RWPE2 (cell line): Measurements from ENCODE around the gene CXCL3.
"Not testable (repeated sequence)": the region's sequence is repeated elsewhere in the genome, so short reads cannot be mapped to it uniquely, and the experiment has no call there.

Source experiments
- ATAC-seq: fragments of 200-7000 bp; cut with Tn5 transposase; 3 replicates; pipeline ENCODE4 v1.9.1; 2021; ENCODE audit warnings: low read depth
- DNase-seq: peaks from one replicate; pipeline ENCODE4 v3.0.0-alpha.2; 2020; ENCODE audit warnings: low spot score
- H3K27ac ChIP-seq: fragments of 450-650 bp; 2 replicates; pipeline ENCODE4 v1.5.1; 2017; ENCODE audit warnings: mild to moderate bottlenecking; ENCODE audit not compliant: poor library complexity, severe bottlenecking
- H3K27me3 ChIP-seq: fragments of 250-450 bp; sonication (Bioruptor Pico); 2 replicates; pipeline ENCODE4 v1.5.1; 2021; ENCODE audit warnings: mild to moderate bottlenecking, moderate library complexity; ENCODE audit not compliant: insufficient read depth, poor library complexity, severe bottlenecking
- H3K36me3 ChIP-seq: fragments of 250-450 bp; sonication (Bioruptor Pico); 2 replicates; pipeline ENCODE4 v1.5.1; 2020; ENCODE audit warnings: low read depth, mild to moderate bottlenecking, moderate library complexity
- H3K4me1 ChIP-seq: fragments of 250-450 bp; sonication (Bioruptor Pico); 2 replicates; pipeline ENCODE4 v1.5.1; 2021; ENCODE audit warnings: mild to moderate bottlenecking, moderate library complexity; ENCODE audit not compliant: insufficient read depth, poor library complexity, severe bottlenecking
- H3K4me3 ChIP-seq: fragments of 250-450 bp; sonication (Bioruptor Pico); 2 replicates; pipeline ENCODE4 v1.5.1; 2021; ENCODE audit warnings: mild to moderate bottlenecking, moderate library complexity; ENCODE audit not compliant: severe bottlenecking
- H3K9me3 ChIP-seq: fragments of 250-450 bp; sonication (Bioruptor Pico); 2 replicates; pipeline ENCODE4 v1.5.1; 2021; ENCODE audit warnings: mild to moderate bottlenecking, moderate library complexity; ENCODE audit not compliant: severe bottlenecking
- TF ChIP-seq, protein P1 (sequence below): fragments of 450-650 bp; IDR thresholded peaks from one replicate; pipeline ENCODE4 v1.5.1; 2017; ENCODE audit warnings: mild to moderate bottlenecking, moderate library complexity; ENCODE audit not compliant: poor library complexity, severe bottlenecking

The CXCL3 gene

DNA sequence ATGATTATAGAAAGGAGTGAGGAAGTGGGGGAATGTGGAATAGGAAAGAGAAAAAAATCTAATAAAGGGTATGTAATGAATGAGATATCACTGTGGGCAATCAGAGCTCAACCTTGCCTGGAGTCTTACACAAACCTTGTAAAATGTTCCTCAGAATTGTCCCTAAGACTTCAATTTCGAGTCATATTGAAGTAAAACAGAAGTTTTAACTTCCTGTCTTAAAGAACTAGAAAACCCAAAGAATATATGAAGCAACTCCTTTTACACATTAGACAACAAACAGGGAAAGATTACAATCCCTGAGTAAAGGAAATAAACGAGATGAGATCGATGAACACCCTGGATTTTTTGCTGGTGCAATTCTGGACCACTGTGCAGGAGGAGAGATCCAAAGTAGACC is 42.5 kb upstream of the CXCL3 start:
- H3K36me3 ChIP-seq: no peaks in the 10 kb centered on the region
- H3K4me3 ChIP-seq: no peak overlapping the region
- no peaks in the 10 kb centered on the region for H3K4me1 ChIP-seq
- TF ChIP-seq, protein P1, sequence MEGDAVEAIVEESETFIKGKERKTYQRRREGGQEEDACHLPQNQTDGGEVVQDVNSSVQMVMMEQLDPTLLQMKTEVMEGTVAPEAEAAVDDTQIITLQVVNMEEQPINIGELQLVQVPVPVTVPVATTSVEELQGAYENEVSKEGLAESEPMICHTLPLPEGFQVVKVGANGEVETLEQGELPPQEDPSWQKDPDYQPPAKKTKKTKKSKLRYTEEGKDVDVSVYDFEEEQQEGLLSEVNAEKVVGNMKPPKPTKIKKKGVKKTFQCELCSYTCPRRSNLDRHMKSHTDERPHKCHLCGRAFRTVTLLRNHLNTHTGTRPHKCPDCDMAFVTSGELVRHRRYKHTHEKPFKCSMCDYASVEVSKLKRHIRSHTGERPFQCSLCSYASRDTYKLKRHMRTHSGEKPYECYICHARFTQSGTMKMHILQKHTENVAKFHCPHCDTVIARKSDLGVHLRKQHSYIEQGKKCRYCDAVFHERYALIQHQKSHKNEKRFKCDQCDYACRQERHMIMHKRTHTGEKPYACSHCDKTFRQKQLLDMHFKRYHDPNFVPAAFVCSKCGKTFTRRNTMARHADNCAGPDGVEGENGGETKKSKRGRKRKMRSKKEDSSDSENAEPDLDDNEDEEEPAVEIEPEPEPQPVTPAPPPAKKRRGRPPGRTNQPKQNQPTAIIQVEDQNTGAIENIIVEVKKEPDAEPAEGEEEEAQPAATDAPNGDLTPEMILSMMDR: no peak
- no peaks in the 10 kb centered on the region for H3K9me3 ChIP-seq
- DNase-seq (no peak), ATAC-seq (no peak)
- no peaks in the 10 kb centered on the region for H3K27me3 ChIP-seq
- no peak overlapping the region for H3K27ac ChIP-seq

DNA sequence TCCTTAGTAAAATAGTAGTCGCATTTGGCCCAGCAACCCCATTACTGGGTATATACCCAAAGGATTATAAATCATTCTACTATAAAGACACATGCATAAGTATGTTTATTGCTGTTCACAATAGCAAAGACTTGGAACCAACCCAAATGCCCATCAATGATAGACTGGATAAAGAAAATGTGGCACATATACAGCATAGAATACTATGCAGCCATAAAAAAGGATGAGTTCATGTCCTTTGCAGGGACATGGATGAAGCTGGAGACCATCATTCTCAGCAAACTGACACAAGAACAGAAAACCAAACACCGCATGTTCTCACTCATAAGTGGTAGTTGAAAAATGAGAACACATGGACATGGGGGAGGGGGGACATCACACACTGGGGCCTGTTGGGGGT is 41.9 kb upstream of the CXCL3 start:
- not testable (repeated sequence) for H3K9me3 ChIP-seq, H3K27ac ChIP-seq, ATAC-seq, H3K4me1 ChIP-seq, H3K4me3 ChIP-seq, DNase-seq, H3K27me3 ChIP-seq, H3K36me3 ChIP-seq

DNA sequence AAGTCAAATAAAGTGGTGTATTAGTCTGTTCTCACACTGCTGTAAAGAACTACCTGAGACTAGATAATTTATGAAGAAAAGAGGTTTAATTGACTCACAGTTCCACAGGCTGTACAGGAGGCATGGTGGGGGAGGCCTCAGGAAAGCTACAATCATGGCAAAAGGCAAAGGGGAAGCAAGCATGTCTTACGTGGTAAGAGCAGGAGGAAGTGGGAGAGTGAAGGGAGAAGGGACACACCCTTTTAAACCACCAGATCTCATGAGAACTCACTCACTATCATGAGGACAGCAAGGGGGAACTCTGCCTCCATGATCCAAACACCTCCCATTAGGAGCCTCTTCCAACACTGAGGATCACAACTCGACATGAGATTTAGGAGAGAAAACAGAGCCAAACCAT is 40.5 kb upstream of the CXCL3 start:
- DNase-seq, H3K27me3 ChIP-seq, H3K4me1 ChIP-seq, H3K27ac ChIP-seq, H3K4me3 ChIP-seq, H3K36me3 ChIP-seq, H3K9me3 ChIP-seq, ATAC-seq: not testable (repeated sequence)

DNA sequence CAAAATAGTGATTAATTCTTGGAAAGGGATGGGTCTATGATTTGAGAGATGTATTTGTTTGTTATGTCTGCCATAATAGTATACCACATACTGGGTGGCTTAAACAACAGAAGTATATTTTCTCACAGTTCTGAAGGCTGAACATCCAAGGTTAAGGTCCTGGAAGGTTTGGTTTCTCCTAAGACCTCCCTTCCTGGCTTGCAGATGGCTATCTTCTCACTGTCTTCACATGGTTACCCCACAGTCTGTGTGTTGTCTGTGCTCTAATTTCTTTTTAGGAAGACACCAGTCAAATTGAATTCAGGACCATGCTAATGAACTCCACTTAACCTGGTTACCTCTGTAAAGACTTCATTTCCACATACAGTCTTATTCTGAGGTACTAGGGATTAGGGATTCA is 34.9 kb upstream of the CXCL3 start:
- Histone ChIP-seq H3K9me3 (no peaks in the 10 kb centered on the region), H3K27ac (no peak overlapping the region), H3K4me3 (no peak overlapping the region), H3K36me3 (no peaks in the 10 kb centered on the region; the same call in 1 of the 2 replicates), H3K4me1 (no peaks in the 10 kb centered on the region), H3K27me3 (no peaks in the 10 kb centered on the region)
- TF ChIP-seq, protein P1: no peak
- DNase-seq (no peak), ATAC-seq (no peak)

DNA sequence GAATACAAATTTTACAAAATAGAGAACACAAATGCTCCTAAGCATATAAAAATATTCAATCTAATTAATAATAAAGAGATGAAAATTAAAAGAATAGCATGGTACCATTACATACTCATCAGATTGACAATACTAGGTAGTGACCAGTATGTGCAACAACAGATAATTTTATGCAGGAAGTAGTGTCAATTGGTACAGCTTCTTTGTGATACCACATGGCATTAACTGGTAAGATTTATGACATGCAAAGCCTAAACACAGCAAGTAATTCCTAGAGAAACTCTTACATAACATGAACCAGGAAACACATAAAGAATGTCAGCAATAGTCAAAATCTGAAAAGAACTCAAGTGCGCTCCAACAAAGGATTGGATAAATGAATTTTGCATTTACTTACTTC is 34.2 kb upstream of the CXCL3 start:
- no peaks in the 10 kb centered on the region for H3K27me3 ChIP-seq
- no peak overlapping the region for H3K27ac ChIP-seq
- ATAC-seq (no peak), DNase-seq (no peak)
- no peaks in the 10 kb centered on the region; the same call in 1 of the 2 replicates for H3K36me3 ChIP-seq
- TF ChIP-seq, protein P1: no peak
- no peaks in the 10 kb centered on the region for H3K9me3 ChIP-seq
- no peak overlapping the region for H3K4me3 ChIP-seq
- no peaks in the 10 kb centered on the region for H3K4me1 ChIP-seq

DNA sequence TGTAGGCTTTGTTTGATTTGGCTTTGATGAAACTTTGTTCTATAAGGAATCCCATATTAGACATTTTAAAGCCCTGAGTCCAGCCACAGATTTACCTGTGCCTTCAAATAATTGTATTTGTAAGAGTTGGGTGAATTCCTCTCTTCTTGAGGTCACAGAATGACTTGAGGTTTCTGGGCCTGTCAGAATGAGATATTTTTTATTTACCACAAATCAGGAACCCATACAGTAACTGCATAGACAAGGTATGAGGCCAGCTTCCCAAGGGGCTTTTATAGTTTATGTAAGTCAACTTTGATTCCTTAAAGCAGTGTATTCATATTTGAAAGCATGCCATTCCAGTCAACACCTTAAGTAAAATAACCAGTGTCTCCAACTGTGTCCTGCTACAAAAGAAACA is 29.1 kb upstream of the CXCL3 start:
- no peak for ATAC-seq
- TF ChIP-seq, protein P1: no peak
- no peak overlapping the region for H3K27ac ChIP-seq
- no peaks in the 10 kb centered on the region for H3K27me3 ChIP-seq
- no peaks in the 10 kb centered on the region; the same call in 1 of the 2 replicates for H3K36me3 ChIP-seq
- H3K9me3 ChIP-seq: no peaks in the 10 kb centered on the region
- H3K4me1 ChIP-seq: no peaks in the 10 kb centered on the region
- no peak for DNase-seq
- H3K4me3 ChIP-seq: no peak overlapping the region
